GM18526 (cell line): Measurements from ENCODE around the gene IGFBP5.

Experiments
- POLR2A ChIP-seq: IDR thresholded peaks from 3 replicates; pipeline ENCODE4 v1.6.1; 2011; ENCODE audit not compliant: insufficient read length; ENCODE audit errors: extremely low read depth

Gene IGFBP5

GRCh38 chr2:216721141-216721540, 25.8 kb upstream of the IGFBP5 start:
- TF ChIP-seq POLR2A = no peak

- no peak for TF ChIP-seq POLR2A
Observed at GRCh38 chr2:216720722-216721121, 25.4 kb upstream of the IGFBP5 start.

GRCh38 chr2:216717907-216718615, 22.7 kb upstream of the IGFBP5 start:
- no peak for TF ChIP-seq POLR2A

- no peak for TF ChIP-seq POLR2A
Observed at GRCh38 chr2:216717491-216717901, 22.1 kb upstream of the IGFBP5 start.

GRCh38 chr2:216716109-216716508, 20.8 kb upstream of the IGFBP5 start:
- TF ChIP-seq POLR2A = no peak

GRCh38 chr2:216715402-216715974, 20.1 kb upstream of the IGFBP5 start:
- TF ChIP-seq POLR2A = no peak

- no peak for TF ChIP-seq POLR2A
Observed at GRCh38 chr2:216714376-216714775, 19.0 kb upstream of the IGFBP5 start.

- no peak for TF ChIP-seq POLR2A
Observed at GRCh38 chr2:216713691-216714336, 18.5 kb upstream of the IGFBP5 start.

GRCh38 chr2:216711348-216711747, 16.0 kb upstream of the IGFBP5 start:
- no peak for TF ChIP-seq POLR2A

GRCh38 chr2:216710551-216711301, 15.4 kb upstream of the IGFBP5 start:
- TF ChIP-seq POLR2A = no peak

- TF ChIP-seq POLR2A = no peak
Observed at GRCh38 chr2:216702756-216703155, 7.4 kb upstream of the IGFBP5 start.

- no peak for TF ChIP-seq POLR2A
Observed at GRCh38 chr2:216701544-216701943, 6.2 kb upstream of the IGFBP5 start.

- TF ChIP-seq POLR2A = no peak
Observed at GRCh38 chr2:216700781-216701180, 5.4 kb upstream of the IGFBP5 start.

GRCh38 chr2:216700088-216700567, 4.8 kb upstream of the IGFBP5 start:
- no peak for TF ChIP-seq POLR2A

- no peak for TF ChIP-seq POLR2A
Observed at GRCh38 chr2:216698895-216699294, 3.5 kb upstream of the IGFBP5 start.

GRCh38 chr2:216698293-216698692, 2.9 kb upstream of the IGFBP5 start:
- no peak for TF ChIP-seq POLR2A
